NCI-H748 (cell line): ENCODE measurements around the gene HCLS1.
"Not testable (repeated sequence)": the region's sequence is repeated elsewhere in the genome, so short reads cannot be mapped to it uniquely, and the experiment has no call there.

ENCODE experiments used
- DNase-seq: peaks from one replicate; lab custom pipeline; 2025; ENCODE audit not compliant: unreplicated experiment; lab: John Stamatoyannopoulos, UW

Gene HCLS1

GRCh38 chr3:121599900-121600299 is 60.8 kb downstream of the HCLS1 start:
- not testable (repeated sequence) for DNase-seq

- DNase-seq, result no peak
Observed at GRCh38 chr3:121598564-121598963, 62.1 kb downstream of the HCLS1 start.

GRCh38 chr3:121595765-121596406 is 64.8 kb downstream of the HCLS1 start:
- DNase-seq, result no peak

- no peak for DNase-seq
Observed at GRCh38 chr3:121594850-121595249, 65.9 kb downstream of the HCLS1 start.

DNA sequence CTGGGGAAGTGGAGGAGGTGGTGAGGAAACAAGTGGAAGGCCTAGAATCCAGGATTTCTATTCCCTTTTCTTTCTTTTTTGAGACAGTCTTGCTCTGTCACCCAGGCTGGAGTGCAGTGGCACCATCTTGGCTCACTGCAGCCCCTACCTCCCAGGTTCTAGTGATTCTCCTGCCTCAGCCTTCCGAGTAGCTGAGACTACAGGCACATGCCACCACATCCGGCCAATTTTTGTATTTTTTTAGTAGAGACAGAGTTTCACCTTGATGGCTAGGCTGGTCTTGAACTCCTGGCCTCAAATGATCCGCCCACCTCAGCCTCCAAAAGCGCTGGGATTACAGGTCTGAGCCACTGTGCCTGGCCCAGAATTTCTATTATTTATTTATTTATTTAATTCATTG is 66.9 kb downstream of the HCLS1 start:
- not testable (repeated sequence) for DNase-seq

DNA sequence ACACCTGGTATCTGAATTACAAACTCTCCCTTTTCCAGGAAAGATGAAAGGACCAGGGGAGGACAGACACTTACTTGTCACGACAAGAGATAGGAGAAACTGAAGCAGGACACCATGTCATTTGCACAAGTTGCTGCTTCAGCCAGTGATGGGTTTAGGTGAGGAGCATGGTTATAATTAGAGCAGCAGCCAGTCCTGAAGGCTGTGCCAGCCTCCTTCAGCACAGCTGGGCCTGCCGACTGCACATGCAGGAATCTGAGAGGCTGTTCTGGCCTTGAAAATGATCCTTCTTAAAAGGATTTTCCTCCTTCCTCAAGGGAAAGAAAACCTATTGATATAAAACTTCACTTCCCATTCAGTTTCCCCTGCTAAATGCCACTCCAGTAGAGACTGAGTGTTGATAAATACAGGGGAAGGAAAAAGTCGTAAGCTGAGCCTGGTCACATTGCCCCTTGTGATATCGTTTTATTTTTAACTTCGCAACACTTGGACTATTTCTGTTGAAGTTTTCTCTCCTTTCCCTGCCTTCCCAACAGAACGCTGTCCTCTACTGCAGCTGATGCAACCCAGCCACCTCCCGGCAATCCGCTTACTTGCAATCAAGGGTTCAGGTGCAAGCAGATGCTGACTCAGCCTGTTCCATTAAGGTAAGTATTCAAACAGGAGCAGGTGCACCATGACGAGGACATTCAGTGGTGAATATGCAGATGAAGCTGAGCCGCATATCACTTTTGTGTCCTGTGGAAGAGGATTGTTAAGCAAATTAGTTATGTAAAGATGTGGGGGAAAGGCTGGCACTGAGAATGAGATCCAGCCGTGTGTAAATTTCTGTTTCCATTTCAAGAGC is 67.6 kb downstream of the HCLS1 start, which contains the start of gene FBXO40:
FBXO40 (plus strand) TSS at position 524 of the 847 bp plus-strand sequence. CDS start 27,197 bp downstream, outside the sequence.
- DNase-seq, result peak; percentile 69

- DNase-seq, result no peak
Observed at GRCh38 chr3:121584418-121584817, 76.3 kb downstream of the HCLS1 start.

DNA sequence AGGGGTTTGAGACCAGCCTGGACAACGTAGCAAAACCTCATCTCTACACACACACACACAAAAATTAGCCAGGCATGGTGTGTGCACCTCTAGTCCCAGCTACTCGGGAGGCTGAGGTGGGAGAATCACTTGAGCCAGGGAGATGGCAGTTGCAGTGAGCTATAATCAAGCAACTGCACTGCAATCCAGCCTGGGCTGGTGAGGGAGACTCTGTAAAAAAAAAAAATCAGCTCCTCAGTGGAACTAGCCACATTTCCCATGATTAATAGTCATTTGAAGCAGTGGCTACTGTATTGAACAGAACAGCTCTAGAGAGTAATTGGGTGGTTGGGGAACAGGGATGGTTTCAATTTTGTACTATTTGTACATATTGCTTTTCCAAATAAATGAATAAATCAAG is 79.0 kb downstream of the HCLS1 start:
- no peak for DNase-seq
